HFFc6 (cell line): Measurements from ENCODE around the gene RHBDD3. TPM values are rescaled to one million over a fixed set of nuclear protein-coding genes. Genes with fewer than 3 reads are reported as not detected.

Experiments used
- DNase-seq: peaks from one replicate; pipeline ENCODE4 v3.0.0-alpha.2; 2018
- H3K27ac Mint-ChIP-seq: 2 replicates; pipeline ENCODE4 v1.8.0; 2020; ENCODE audit warnings: mild to moderate bottlenecking, mixed read lengths
- H3K27me3 Mint-ChIP-seq: 2 replicates; pipeline ENCODE4 v1.8.0; 2021; ENCODE audit warnings: mild to moderate bottlenecking, moderate library complexity, mixed read lengths; ENCODE audit not compliant: insufficient read depth
- H3K36me3 Mint-ChIP-seq: 2 replicates; pipeline ENCODE4 v1.8.0; 2021; ENCODE audit warnings: low read depth, mixed read lengths
- H3K4me1 Mint-ChIP-seq: 2 replicates; pipeline ENCODE4 v1.8.0; 2020; ENCODE audit warnings: low read depth, mixed read lengths
- H3K4me3 Mint-ChIP-seq: 2 replicates; pipeline ENCODE4 v1.8.0; 2020; ENCODE audit warnings: mild to moderate bottlenecking, moderate library complexity, mixed read lengths
- H3K9me3 Mint-ChIP-seq: 2 replicates; pipeline ENCODE4 v1.8.0; 2020; ENCODE audit warnings: mild to moderate bottlenecking, mixed read lengths
- total RNA-seq, 6 experiments: library from RNA; stranded (reverse); fragmentation: NEBNext Ultra II Directional; extraction: Animal tissue kit (Norgen Biotek cat#: 25700); gene quantifications; 2 replicates in 1 of 6; 3 replicates in 5 of 6; pipeline ENCODE4 v1.2.3, GENCODE V29; 2021
- TF ChIP-seq, protein P1 (sequence below): fragments of 200-600 bp; sonication (generic); IDR thresholded peaks from 2 replicates; pipeline ENCODE4 v1.5.0; 2021; ENCODE audit warnings: antibody characterized with exemption, mild to moderate bottlenecking

RHBDD3 gene
- total RNA-seq, 6 experiments from 2014 or later = 19.4 to 24.0 (median 21.0) TPM

DNA sequence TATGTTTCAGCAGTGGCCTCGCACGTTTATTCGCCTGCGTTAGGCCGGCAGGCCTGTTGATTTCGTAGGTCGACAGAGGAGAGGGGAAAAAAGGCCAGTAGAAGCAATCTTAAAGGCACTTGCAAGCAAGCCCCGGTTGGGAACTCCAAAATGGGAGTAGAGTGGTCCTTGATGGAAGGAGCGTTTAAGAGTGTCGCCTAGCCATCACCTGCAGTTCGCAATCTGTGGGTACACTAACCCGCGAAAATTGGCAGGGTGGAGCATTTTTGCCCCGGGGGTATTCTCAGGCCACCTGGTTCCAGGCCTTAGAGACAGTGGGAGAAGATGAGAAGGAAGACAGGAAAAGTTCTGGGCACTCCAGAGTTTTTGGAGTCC, 1.4 kb upstream of the RHBDD3 start:
- Mint-ChIP-seq H3K36me3 (peaks cover 61% of the 10 kb centered on the region), H3K27ac (peak overlapping the region; percentile 99), H3K9me3 (no peaks in the 10 kb centered on the region), H3K4me3 (peak overlapping the region; percentile 95), H3K27me3 (peaks cover 4% of the 10 kb centered on the region), H3K4me1 (peaks cover 64% of the 10 kb centered on the region)
- TF ChIP-seq, protein P1, sequence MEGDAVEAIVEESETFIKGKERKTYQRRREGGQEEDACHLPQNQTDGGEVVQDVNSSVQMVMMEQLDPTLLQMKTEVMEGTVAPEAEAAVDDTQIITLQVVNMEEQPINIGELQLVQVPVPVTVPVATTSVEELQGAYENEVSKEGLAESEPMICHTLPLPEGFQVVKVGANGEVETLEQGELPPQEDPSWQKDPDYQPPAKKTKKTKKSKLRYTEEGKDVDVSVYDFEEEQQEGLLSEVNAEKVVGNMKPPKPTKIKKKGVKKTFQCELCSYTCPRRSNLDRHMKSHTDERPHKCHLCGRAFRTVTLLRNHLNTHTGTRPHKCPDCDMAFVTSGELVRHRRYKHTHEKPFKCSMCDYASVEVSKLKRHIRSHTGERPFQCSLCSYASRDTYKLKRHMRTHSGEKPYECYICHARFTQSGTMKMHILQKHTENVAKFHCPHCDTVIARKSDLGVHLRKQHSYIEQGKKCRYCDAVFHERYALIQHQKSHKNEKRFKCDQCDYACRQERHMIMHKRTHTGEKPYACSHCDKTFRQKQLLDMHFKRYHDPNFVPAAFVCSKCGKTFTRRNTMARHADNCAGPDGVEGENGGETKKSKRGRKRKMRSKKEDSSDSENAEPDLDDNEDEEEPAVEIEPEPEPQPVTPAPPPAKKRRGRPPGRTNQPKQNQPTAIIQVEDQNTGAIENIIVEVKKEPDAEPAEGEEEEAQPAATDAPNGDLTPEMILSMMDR = no peak
- DNase-seq = no peak

DNA sequence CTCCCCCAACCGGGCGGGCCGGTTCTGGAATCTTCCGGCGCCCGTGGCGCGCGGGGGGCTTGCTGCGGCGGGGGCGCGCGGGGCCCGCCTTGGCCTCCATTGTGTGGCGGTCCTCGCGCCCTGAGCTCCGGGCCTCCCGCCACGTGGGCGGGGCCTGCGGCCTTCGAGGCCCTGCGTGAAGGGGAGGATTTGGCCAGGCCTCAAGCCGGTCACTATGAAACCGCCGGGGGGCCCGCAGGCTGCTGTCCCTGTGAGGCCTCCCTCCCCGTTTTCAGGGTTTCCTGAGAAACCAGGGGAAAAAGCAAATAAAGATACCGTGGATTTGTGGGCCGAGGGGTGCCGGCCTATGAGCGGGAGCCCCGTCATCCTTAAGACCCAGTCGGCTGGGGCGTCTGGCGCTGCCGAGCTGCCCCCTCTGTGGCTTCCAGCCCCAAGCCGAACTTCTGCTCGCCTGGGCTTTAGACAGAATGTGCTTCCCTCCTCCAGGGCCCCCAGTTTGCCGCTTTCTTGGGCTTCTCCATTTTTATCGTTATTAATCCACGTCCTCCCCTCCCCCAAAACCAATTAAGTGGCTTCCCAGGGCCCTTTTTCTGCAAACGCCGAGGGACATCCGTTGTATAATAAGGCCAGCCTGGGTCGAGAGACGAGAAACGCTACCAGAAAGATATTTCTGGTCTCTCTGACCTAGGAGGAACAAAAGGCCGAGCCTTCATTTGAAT, 889 bp upstream of the RHBDD3 start:
- peak overlapping the region; percentile 99 for H3K27ac Mint-ChIP-seq
- H3K36me3 Mint-ChIP-seq = peaks cover 56% of the 10 kb centered on the region
- H3K4me3 Mint-ChIP-seq = peak overlapping the region; percentile 95
- TF ChIP-seq, protein P1 = no peak
- H3K4me1 Mint-ChIP-seq = peaks cover 59% of the 10 kb centered on the region
- H3K27me3 Mint-ChIP-seq = peaks cover 4% of the 10 kb centered on the region
- DNase-seq = peak; percentile 56
- H3K9me3 Mint-ChIP-seq = no peaks in the 10 kb centered on the region

- DNase-seq = no peak
- Mint-ChIP-seq H3K4me1 (peaks cover 47% of the 10 kb centered on the region), H3K27ac (peak overlapping the region; percentile 99), H3K4me3 (peak overlapping the region; percentile 95), H3K9me3 (no peaks in the 10 kb centered on the region), H3K27me3 (peaks cover 4% of the 10 kb centered on the region), H3K36me3 (peaks cover 43% of the 10 kb centered on the region)
- TF ChIP-seq, protein P1 = no peak; the same call in 1 of the 2 replicates
Measured at GRCh38 chr22:29267462-29267857, 321 bp downstream of the RHBDD3 start.

DNA sequence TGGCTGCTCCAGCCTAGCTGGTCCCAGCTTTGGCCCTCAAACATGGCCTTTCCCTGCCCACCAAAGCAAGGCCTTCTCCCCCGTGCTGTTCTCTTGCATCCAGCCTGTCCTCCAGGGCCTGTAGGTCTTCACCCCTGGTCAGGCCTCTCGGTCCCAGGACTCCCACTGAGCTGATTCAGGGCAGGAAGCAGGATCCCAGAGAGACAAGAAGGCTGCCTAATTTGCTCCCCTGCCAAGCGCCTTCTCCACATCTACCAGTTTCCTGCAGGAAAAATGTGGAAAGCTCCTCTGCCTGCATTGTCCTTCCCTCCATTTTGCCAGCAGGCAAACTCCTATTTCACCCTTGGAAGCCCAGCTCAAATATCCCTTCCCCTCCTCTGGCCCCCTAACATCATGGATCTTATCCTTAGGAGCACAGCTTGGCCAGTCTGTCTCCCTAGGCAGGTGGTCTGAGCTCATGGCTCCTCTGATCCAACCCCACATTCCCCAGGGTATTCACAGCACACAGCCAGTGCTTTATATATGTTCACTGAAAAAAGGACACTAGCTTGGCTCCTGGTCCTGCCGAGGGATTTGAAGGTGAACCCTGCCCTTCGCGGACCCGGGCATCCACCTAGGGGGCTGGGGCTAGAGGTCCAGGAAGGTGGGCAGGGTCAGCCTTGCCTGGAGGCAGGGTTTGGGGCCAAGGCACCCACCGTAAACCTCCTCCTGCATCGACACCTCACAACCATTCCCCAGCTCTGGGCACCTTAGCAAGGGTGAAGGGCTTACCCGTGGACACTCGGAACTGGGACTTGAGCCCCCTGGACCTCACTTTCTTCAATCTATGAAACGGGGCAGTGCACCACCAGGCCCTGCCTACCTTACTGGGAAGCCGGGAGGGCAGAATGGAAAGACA, 968 bp downstream of the RHBDD3 start:
- Mint-ChIP-seq H3K9me3 (no peaks in the 10 kb centered on the region), H3K27me3 (peaks cover 4% of the 10 kb centered on the region), H3K4me3 (peak overlapping the region; percentile 95), H3K36me3 (peaks cover 37% of the 10 kb centered on the region), H3K27ac (peak overlapping the region; percentile 99), H3K4me1 (peaks cover 40% of the 10 kb centered on the region)
- TF ChIP-seq, protein P1 = no peak
- no peak for DNase-seq

DNA sequence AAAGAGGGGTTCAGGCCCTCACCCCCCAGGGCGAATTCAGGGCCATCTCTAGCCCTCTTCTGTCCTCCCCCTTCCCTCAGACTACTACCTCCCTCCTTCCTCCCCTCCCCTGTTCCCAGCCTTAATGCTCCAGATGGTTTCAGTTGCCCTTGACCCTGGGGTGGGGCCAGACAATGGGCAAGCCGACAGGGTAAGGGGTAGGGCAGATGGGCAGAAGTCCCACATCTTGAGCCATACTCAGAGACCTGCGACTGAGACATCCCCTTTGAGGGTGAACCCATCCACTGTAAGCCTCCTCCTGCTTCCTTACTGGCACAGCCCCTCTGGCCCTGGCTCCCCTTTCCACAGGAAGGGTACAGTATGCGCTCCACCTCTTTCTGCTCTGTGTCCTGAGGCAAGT, 1.9 kb downstream of the RHBDD3 start:
- peaks cover 32% of the 10 kb centered on the region for H3K36me3 Mint-ChIP-seq
- TF ChIP-seq, protein P1 = no peak
- peaks cover 32% of the 10 kb centered on the region for H3K4me1 Mint-ChIP-seq
- H3K27ac Mint-ChIP-seq = peak overlapping the region; percentile 99
- peak overlapping the region; percentile 95 for H3K4me3 Mint-ChIP-seq
- H3K9me3 Mint-ChIP-seq = no peaks in the 10 kb centered on the region
- peaks cover 4% of the 10 kb centered on the region for H3K27me3 Mint-ChIP-seq
- DNase-seq = no peak
